ENCODE measurements around the gene CCBE1.

CCBE1 gene

DNA sequence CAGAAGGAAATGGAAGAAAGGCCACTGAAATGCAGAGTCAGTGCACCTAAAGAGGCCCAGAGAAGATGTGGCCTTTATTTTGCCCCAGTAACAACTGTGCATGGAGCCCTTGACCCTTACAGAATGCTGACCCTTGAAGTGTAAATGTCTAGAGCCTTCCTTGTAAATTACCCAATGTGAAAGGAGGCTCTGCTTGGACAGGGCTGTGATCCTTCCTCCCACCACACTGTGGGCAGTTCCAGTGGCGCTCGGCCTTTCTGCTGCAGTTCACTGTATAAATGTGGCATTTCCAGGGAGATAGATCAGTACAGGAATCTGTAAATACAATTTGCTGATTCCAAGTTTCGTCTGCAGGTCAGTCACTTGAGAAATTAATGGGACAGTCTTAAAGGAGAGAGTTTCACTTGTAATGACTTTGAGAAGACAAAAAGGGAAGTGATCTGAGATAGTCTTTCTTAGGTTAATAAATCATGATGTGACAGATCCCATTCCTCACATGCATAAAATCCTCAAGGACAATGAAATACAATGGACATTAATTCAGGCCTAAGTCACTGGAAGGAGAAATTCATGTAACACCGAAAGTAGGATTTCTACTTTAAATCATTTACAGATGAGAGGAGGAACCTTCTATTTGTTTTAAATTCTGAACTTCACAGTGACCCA, 204.3 kb downstream of the CCBE1 start:
- no peak for DNase-seq (ENCODE audit: low read depth)

DNA sequence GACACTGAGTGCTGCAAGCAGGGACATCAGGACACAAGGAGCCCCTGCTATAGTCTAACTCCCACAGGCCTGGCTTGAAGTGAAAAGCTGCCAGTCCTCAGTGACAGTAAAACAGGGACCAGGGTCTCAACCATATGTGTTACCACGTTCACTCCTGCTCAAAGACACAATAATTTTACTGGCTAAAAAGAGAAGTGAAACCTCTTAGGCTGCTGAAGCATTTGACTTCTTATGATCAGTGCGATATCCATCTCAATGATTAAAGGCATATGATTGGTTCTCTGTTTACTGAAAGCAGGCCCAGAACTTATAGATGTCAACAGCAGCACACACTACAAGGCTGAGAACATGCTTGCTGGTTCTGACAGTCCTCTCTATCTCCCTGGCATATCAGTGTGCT, 208.3 kb downstream of the CCBE1 start:
- DNase-seq (ENCODE audit: low read depth), result no peak

DNA sequence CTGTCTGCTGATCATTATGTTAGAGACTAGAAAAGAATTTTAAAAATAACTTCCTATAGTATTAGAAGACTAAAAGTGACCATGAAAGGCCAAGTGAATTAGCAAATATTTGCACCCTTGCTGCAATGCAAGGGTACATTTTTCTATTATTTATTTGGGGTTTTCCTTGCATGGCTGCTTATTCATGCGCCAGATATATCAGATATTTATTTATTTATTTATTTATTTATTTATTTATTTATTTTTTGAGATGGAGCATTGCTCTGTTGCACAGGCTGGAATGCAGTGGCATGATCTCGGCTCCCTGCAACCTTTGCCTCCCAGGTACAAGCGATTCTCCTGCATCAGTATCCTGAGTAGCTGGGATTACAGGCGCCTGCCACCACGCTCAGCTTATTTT, 211.8 kb downstream of the CCBE1 start:
- no peak for DNase-seq (ENCODE audit: low read depth)

DNA sequence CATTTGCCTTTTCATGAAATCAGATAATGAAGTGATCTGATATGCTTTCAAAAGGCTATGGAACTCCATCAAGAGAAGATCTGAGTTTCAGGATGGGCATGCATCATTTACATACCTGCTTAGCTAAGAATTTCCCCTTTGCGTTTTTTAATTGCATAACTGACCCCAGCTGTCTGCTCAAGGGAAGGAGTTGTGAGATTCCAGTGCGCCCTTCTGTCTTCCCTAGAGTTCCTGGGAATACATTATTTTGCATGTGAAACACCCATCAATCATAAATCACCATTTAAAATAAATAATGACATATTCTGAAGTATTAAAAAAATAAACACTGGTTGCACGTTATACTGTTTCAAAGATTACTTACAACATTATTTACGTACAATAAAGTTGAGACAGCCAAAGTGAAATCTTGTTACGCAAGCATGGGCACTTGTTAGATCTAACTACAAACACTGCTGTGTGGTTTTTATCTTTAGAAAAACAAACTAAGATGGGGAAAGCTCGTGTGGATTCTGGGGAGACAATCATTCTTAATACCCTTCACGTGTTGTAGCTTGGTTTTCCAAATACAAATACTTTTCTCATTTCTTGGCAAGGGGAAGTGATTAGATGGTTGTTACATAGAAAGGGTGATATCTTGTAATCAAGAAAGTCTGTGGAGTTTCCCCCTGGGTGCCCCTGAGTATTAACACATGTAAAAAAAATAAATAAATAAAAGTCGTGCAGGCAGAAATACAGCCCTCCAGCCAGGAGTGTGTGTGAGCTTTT, 212.5 kb downstream of the CCBE1 start:
- DNase-seq (ENCODE audit: low read depth), result no peak

DNA sequence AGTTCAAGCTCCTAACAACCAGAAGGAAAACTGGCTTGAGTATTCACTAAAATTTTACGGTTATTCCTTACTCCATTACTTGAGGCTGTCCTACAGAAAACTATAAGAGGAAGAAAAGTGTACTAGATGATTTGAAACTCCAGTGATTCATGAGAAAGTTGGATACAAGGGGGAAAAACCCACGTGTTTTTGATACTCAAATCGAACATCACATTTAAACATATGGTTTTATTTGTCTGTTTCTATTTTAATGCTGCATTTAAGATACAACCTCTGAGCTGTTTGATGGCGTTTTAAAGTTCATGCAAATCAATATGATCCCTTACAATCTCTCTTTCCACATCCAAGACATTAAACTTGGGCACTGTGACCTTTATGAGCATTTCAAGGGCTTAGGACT, 213.1 kb downstream of the CCBE1 start:
- no peak for DNase-seq (ENCODE audit: low read depth)

DNA sequence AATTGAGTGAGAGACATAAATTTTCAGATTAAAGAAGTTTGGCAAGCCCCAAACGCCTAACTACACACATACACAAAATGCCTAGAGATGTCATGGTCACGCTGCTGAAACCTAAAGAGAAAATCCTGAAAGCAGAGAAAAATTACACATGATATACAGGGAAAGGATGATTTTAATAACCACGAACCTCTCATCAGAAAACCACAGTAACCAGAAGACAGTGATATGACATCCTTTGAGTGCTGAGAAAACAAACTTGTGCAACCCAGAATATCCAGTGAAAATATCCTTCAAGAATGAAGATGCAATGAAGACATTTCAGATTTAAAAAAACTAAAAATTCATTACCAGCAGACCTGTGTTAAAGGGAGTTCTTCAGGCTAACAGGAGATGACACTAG, 215.8 kb downstream of the CCBE1 start:
- no peak for DNase-seq (ENCODE audit: low read depth)

DNA sequence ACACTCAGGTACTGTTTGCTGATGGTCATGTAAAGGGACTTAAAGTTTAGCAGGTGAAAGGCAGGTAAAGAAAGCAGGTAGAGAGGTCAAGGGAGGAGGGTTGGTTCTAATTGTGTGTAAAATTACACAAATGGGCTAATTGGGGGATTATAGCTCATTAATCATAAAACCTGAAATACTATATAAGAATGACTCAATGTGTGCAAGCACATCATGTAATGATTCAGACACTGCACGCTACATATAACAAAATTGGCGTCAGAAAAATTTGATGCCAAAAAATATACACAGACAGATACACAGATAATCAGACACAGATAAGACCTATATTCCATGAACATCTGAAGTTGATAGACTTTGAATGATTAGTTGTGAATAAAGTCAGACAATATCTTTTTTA, 217.4 kb downstream of the CCBE1 start:
- DNase-seq (ENCODE audit: low read depth), result no peak

DNA sequence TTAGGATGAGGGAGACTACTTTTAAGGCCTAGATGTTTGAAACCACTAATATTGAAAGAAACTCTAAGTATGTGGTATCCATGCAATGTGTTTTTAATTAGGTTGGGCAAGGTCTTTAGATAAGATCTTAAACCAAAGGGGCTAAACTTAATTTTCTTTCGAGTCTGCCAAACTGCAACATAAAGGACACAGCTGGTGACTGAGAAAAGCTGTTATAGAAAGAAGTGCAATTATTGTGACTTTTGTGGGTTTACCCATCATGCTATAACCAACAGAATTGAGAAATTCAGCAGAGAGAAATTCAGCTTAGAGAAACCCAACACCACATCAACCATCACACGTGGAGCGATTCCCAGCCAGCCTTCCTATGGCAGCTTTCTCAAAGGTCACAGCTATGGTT, 218.6 kb downstream of the CCBE1 start:
- no peak for DNase-seq (ENCODE audit: low read depth)

DNA sequence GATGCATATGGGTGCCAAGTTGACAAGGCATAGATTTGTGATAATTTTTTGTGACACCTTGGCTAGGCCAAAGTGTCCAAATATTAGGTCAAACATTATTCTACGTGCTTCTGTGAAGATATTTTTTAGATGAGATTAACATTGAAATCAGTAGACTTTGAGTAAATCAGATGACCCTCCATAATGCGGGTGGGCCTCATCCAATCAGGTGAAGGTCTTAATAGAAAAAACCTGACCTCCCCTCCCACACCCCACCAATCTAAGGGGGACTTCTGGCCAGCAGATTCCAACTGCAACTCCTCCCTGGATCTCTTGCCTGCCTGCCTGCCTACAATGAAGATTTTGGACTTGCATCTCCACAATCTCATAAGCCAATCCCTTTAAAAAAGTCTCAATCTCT, 219.4 kb downstream of the CCBE1 start:
- DNase-seq (ENCODE audit: low read depth), result no peak

DNA sequence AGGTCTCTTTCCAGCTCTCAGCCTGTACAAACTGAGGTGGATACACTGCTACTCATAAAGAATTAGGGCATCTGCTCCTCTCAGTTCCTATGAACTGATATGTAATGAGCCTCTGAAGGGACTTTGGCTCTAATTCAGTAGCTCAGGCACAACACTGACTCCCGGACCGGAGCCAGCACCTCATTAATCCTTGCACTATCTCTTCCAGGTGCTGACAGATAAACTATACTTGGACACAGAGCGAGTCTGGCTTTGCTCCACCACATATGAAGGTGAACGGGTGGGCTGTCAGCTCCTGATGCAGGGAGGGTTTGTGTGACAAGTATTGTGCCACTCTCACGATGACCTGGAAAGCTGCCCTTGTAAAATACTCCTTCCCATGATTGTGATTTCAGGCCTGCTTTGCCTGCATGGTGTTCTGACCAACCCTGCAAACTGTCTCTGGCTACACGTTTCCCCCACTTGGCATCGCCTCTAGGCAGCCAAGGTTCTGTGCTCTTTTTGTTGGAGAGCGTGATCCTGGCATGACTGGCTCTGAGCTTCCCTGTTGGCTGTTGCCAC, 226.6 kb downstream of the CCBE1 start:
- DNase-seq (ENCODE audit: low read depth), result no peak

DNA sequence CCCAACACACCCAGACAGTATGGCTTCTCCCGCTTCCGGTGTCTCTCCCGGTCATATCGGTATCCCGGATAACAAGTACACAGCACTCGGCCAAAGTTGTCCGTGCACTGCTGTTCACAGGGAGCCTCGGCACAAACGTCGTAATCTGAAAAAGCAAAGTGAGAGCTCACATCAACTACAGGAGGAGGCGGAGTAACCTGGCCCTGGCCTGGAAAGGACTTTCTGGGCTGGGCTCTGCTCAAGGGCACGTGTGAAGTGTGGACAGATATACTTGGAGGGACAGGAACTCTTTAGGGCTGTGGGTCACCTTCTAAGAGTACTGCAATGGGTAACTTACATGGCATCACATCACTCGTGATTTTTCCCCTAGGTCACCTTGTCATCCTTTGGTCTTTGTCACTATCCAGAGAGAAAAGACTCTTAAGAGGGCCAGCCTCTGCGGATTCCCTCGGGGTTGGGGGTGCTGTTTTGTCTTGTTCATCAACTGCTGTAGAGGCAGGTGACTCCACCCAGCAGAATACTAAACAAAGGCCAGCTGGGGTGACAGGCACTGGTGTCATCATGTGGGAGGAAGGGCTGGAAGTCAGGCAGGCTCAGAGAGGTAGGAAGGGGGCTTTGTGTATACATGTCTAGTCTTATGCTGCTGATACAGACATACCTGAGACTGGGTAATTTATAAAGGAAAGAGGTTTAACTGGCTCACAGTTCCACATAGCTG, 227.6 kb downstream of the CCBE1 start:
- no peak for DNase-seq (ENCODE audit: low read depth)

DNA sequence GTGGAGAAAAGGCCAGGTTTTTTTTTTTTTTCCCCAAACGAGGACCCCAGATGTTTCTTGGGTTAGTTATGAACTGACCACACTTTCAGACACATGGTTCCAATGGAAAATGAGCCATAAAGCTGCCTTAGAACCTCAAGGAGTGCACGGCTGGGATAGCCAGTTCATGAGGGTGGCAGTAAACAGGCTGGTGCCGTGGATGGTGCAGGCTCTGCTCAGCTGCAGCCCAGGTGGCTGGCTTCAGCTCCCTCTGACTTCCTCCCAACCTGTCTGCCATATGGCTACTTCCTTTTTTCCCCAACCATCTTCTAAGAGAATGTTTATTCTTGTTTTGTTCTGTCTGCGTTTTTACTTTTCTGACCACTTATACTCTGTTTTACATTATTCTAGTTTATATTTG, 228.4 kb downstream of the CCBE1 start:
- DNase-seq (ENCODE audit: low read depth), result no peak

DNA sequence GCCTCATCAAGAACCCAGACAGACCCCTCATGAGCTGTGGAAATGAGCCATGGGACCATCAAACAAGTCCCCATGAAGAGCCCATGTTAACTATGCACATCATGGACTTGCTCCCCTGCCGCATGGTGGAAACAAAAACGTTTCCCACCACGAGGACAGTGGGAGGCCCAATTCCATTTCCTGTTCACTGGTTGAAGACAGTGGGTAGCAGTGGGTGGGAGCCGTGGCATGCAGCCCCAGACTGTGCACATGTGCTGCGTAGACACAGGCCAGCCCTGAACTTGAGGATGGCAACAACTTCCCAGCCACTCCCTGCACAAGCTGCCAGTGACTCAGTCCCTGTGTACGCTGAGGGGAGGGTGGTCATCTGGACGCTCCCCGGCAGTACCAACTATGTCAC, 229.7 kb downstream of the CCBE1 start:
- no peak for DNase-seq (ENCODE audit: low read depth)

DNA sequence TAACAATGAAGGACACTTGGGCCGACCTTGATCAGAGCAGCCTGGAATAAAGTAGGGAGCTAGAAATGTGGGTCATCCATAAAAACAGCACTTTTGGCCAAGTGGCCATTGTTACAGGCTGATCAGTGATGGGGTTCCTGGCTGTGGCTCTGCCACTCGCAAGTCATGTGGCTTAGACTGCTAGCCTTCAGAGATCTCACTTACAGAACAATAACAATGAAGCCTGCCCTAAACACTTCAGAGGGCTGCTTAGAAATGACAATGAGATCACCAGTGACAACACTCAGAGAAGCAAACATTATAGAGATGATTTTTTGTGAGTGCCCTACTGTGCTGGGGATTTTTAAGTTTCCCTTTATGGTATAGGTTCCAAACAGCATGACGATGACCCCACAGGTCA, 230.2 kb downstream of the CCBE1 start:
- no peak for DNase-seq (ENCODE audit: low read depth)

DNA sequence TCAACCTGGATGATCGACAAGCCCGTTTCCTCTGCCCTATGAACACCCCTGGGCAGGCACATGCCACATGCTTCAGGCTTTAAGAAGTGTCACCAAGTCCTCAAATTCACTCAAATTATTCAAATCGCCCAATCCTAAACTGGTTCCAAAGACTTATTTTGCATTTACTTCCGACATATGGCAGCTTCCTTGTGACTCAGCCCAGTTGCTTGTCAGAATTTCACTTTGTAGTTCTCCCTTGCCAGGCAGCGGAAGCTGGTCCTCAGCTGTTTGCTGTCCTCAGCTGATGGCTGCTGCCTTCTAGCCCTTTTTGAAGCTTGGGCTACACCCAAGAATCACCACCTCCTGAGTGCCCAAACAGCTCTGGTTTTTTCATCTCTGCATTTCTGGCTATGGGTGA, 232.7 kb downstream of the CCBE1 start:
- no peak for DNase-seq (ENCODE audit: low read depth)

DNA sequence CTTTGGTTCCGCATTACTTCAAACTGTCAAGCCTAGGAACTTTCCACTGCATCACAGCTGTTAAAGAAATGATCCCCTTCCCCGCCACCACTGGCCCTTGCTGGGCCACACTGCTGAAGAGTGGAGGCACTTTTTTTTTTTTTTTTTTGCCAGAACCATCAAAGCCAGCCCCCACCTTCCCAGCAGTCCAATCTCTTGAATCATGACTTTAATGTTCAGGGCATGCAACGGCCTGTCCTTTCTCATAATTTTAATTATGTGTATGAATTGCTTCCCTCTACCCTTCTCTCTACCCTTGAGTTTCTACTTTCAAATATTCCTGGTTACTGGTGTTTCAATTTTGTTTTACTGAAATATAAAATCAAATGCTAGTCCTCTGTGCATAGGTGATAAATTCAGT, 236.1 kb downstream of the CCBE1 start:
- no peak for DNase-seq (ENCODE audit: low read depth)

DNA sequence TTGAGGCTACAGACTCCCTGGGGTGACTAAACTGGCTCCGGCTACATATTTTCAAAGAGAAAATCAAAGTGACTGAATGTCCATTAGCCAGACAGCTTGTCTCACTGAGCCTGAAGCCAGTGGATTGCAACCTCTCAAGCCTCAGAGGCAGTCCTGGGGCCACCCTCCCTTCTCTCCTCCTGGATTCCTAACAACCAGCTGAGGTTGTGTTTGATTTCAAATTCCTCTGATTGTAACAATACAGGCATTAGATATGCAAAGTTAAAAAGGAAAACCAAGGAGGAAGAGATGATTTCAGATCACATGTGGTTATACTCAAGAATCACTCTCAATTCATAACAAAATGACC, 237.2 kb downstream of the CCBE1 start:
- no peak for DNase-seq (ENCODE audit: low read depth)

DNA sequence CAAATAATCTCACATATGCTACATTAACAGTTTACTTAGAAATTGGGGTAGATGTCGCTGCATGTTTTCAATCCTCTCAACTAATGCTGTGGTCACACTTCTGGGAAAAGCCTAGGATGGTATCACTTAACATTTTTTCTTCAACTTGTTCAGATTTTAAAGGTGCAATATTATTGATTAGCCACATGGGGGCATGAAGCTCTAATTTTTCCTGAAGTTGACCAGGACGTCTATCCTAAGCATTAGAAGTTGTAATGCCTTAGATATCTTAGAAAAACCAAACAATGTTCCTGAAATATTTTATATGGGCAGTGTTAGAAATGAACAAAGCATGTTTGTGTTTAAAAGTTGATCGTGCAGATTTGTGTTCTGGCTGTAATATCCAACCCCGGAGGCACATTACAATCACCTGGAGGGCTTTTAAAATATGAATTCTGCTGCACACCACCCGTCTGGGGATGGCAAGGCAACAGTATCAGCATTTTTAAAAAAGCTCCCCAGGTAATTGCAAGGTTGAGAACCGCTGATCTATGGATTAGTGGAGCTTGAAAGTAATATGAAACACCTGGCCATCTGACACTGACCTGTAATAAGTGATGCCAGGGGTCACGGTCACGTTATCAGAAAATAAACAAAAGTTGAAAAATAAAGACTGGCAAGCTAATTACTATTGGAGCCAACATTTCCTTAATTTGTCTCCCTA, 237.7 kb downstream of the CCBE1 start:
- no peak for DNase-seq (ENCODE audit: low read depth)

DNA sequence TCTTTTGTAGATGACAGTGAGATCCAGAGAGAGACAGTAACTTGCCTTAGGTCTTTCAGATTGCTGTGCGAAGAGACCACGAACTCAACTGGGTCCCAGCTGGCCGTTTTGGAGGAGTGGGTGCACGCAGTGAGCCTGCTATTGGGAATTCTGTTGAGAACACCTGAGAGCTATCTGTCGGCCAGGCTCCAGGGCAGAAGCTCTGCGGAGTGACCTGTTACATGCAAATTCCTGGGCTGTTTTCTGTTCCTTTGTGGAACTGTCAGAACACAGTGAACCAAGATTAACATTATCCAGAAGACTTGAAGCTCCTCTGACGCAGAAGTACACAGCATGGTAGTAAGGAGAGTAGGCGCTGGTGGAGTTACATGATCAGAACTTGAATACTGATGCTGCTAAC, 238.6 kb downstream of the CCBE1 start:
- no peak for DNase-seq (ENCODE audit: low read depth)

DNA sequence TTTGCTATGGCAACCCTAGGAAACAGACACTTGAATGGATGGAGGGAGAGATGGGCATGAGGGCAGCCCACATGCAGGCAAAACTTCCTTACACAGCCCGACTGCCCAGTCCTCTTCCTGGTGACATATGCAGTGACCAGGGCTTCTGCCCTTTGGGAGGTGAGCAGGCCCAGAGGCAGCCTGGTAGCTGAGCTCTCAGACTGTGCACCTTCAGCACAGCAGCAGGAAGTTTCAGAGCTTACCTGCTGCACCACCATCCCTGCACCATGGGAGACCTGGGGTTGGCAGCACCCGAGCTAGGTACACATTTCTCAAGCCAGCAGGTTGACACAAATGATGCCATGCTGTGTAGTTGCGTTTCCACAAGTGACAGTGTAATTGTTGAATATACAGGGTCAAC, 240.6 kb downstream of the CCBE1 start:
- DNase-seq (ENCODE audit: low read depth), result no peak

DNA sequence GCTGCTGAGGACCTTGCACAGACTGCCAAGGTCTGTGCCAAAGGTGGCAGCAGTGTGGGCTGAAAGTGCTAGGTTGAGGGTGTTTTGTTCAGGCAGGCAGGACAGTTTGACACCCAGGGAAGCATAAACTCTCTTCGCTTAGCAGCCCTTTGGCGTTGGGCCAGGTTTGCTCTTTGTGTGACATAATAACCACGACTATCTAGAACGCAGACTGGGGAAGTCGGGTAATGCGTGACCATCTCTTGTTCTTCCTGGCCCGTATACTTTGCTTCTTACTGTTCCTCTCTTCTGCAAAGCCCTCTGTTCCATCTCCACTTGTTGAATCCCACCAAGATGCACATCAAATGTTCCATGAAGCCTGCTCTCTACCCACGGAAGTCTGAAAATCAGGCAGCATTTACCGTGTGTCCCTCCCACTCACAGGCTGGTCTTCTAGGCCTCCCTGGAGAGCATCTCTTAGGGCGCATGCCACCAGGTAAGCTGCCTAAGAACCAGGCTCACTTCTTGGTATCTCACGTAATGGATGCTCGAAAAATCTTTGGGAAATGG, 241.4 kb downstream of the CCBE1 start:
- no peak for DNase-seq (ENCODE audit: low read depth)

All from stimulated activated CD8-positive, alpha-beta memory T cell treated with anti-CD3 and anti-CD28 coated beads, Interleukin-15, amount 100 ng/mL, for 1 hour (primary cell).